NCI-H2171 (cell line): ENCODE results near the gene TTYH3.
"Not testable (repeated sequence)": the region's sequence is repeated elsewhere in the genome, so short reads cannot be mapped to it uniquely, and the experiment has no call there.

Source experiments
- DNase-seq: peaks from one replicate; lab custom pipeline; 2025; lab: John Stamatoyannopoulos, UW

Gene TTYH3

GRCh38 chr7:2666155-2666554, 34.4 kb downstream of the TTYH3 start:
- DNase-seq: no peak

GRCh38 chr7:2666588-2667250, 34.9 kb downstream of the TTYH3 start:
- DNase-seq: no peak

- no peak for DNase-seq
Measured at GRCh38 chr7:2667843-2668242, 36.1 kb downstream of the TTYH3 start.

DNA sequence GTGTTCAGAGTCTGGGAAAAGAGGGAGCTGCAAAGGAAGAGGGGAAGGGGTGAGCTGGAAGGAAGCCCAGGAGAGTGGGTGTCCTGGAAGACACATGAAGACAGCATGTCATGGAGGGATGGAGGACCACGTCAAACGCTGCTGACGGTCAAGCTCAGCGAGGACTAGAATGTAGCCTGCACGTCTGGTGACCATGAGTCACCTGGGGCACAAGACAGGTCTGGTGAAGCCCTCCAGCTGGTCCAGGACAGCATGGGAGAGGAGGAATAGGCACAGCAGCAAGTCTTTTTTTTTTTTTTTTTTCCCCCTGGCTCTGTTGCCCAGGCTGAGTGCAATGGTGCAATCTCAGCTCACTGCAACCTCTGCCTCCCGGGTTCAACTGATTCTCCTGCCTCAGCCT, 36.6 kb downstream of the TTYH3 start:
- no peak for DNase-seq

DNA sequence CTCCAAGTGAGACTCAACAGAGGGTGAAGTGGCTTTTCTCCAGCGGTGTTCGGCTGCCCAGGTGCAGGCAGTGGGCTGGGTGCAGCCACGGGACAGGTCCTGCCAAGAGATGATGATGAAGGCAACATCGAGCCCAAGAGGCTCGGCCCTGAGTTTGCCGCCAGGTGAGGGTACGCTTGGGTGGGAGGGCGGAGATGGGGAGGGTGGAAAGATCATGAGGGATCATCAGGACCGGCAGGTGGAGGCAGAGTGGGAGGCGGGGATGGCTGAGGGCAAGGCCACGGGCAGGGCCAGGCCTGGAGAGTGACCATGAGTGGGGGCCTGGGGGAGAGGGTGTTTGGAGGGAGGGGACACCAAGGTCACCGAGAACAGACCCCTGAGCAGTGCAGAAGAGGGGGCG, 38.4 kb downstream of the TTYH3 start:
- no peak for DNase-seq

GRCh38 chr7:2670720-2671391, 39.1 kb downstream of the TTYH3 start:
- DNase-seq: peak; percentile 68

DNA sequence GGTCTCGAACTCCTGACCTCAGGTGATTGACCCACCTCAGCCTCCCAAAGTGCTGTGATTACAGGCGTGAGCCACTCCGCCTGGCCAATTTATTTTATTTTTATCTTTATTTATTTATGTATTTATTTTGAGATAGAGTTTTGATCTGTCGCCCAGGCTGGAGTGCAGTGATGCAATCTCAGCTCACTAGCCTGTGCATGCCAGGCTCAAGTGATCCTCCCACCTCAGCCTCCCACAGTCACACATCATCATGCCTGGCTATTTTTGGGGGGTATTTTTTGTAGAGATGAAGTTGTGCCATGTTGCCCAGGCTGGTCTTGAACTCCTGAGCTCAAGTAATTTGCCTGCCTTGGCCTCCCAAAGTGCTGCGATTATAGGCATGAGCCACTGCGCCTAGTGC, 41.4 kb downstream of the TTYH3 start:
- DNase-seq: not testable (repeated sequence)

DNA sequence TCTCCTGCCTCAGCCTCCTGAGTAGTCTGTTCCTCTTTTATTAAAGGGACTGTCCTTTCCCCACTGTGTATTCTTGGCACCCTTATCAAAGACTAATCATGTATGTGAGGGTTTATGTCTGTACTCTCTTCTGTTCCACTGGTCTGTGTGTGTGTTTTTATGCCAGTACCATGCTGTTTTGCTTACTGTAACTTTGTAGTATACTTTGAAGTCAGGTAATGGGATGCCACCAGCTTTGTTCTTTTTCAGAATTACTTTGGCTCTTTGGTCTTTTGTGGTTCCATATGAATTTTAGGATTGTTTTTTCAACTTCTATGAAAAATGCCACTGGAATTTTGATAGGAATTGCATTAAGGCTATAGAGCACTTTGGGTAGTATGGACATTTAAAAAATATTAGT, 42.1 kb downstream of the TTYH3 start:
- DNase-seq: no peak

DNA sequence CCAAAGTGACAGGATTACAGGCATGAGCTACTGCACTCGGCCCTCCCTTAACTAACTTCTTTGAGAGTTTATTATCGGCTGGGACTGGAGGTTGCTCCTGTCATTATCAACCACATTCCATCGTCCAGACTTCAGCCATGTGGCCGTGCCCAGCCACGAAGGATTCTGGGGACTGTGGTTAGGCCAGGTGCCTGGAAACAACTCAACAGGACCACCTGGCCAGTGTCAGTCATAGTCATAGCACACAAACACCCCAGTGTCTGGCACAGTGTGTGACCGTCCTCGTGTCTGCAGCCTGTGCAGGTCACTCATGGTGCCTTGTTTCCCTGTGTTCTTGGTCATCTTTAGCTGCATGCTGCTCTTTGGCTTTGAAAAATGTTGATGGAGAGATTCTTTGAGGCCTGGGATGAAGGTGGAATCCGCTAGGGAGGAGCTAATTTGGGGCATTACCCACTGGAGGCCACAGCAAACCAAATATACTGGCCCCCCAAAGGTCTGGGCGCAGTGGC, 43.5 kb downstream of the TTYH3 start:
- no peak for DNase-seq

- not testable (repeated sequence) for DNase-seq
Measured at GRCh38 chr7:2676576-2676975, 44.8 kb downstream of the TTYH3 start.

GRCh38 chr7:2678454-2678853, 46.7 kb downstream of the TTYH3 start:
- not testable (repeated sequence) for DNase-seq

- not testable (repeated sequence) for DNase-seq
Measured at GRCh38 chr7:2679135-2680127, 47.6 kb downstream of the TTYH3 start.

GRCh38 chr7:2680256-2680655, 48.5 kb downstream of the TTYH3 start:
- no peak for DNase-seq

DNA sequence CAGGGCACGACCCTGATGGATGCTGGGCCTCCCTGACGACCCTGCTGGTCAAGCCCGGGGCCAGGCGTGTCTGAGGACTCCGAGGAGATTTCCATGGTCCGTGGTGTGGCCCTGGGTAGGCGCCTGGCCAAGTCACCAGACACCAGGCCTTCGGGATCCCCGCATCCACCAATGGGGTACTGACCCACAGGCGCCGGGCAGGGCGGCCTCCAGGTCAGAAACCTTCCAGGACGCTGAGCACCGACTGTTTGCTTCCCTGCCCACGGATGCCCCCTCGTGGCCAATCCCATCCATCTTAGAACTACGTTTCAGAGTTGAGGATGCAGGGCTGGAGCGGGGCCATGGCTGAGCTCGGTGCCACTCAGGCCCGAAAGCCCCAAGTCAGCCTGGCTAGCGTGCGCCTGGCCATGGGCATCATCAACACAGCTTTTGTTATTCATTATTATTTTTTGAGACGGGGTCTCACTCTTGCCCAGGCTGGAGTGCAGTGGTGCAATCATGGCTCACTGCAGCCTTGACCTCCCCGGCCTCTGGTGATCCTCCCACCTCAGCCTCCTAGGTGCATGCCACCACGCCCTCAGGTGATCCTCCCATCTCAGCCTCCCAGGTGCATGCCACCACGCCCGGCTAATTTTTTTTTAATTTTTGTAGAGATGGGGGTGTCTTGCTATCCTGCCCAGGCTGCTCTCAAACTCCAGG, 49.2 kb downstream of the TTYH3 start:
- DNase-seq: no peak

GRCh38 chr7:2681929-2682799, 50.4 kb downstream of the TTYH3 start:
- DNase-seq: no peak

- no peak for DNase-seq
Measured at GRCh38 chr7:2684501-2684900, 52.7 kb downstream of the TTYH3 start.

DNA sequence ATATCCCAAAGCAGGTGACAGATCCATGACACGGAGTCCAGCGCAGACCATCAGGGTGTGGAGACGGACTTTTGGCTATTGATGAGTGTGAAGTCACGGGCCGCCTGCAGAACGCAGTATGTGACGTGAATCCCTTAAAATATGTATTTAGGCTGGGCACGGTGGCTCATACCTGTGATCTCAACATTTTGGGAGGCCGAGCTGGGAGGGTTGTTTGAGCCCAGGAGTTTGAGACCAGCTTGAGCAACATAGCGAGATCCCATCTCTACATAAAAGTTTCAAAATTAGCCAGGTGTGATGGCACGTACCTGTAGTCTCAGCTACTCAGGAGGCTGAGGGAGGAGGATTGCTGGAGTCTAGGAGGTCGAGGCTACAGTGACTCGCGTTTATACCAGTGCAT, 54.3 kb downstream of the TTYH3 start:
- no peak for DNase-seq

DNA sequence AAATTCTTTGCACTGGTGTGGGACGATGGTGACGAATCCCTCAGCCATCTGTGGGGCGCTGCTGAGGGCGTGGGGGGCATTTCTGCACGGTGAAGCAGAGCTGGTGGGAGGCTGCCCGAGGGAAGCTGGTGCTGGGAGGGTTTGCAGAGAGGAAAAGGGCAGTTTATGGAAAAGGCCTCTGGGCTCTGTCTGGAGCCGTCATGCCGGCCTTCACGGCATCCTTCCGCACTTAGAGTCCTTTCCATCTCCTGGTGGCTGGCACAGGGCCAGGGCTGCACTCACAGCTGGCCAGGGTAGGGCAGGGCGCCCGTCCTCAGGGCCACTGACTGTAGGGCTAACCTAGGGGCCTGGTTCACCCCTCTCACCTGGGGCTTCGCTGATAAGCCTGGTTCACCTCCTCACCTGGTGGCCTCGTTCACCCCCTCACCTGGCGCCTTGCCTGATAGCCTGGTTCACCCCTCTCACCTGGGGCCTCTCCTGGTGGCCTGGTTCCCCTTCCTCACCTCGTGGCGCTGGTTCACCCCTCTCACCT, 55.6 kb downstream of the TTYH3 start:
- DNase-seq: no peak

DNA sequence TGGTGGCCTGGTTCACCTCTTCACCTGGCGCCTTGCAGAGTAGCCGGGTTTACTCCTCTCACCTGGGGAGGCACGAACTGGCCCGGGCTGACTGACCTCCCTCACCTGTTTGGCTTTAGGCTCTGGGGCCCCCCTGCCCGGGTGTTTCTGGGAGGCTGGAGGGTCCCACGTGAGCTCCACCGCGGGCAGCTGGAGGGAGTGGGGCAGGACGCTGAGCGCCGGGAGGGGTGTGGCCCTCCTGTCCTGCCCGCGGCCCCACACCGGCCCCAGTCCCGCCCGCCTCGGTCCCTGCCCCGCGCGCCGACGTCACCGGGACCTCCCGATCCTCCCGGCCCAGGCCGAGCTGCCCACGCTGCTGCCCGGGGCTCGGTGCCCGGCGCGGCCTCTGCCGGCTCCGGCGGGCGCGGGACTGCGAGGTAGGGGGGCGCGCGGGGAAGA, 56.1 kb downstream of the TTYH3 start, which contains the start of gene AMZ1:
AMZ1 (plus strand) TSS at position 322 of the 438 bp plus-strand sequence. CDS start 12,250 bp downstream, outside the sequence.
- no peak for DNase-seq
